K562 (cell line): ENCODE measurements around the gene SERPINB12. TPM values are rescaled to one million over a fixed set of nuclear protein-coding genes. Genes with fewer than 3 reads are reported as not detected.

ENCODE experiments used
- ATAC-seq: fragments of 200-7000 bp; cut with Tn5 transposase; 3 replicates; pipeline ENCODE4 v1.9.1; 2020; ENCODE audit warnings: moderate library complexity
- BruUV-seq: library from RNA; stranded (reverse); fragments of 400-500 nt; replicated peaks from 2 replicates; lab custom pipeline; 2021; lab: Mats Ljungman, UMichigan
- CTCF ChIA-PET: fragments of 300-600 bp; formaldehyde crosslinking; extraction: SDS; loops from one replicate; lab custom pipeline; 2021; ENCODE audit warnings: low intra/inter-chr PET ratio; lab: Yijun Ruan, JAX
- POLR2A ChIA-PET: fragments of 300-600, 350-650 bp; sonication (Branson Sonifier 250); formaldehyde crosslinking; extraction: SDS; loops from one replicate; lab custom pipeline; 2021; ENCODE audit warnings: antibody characterized with exemption, inconsistent platforms; lab: Yijun Ruan, JAX
- DNase-seq, 4 experiments: peaks; one replicate each; pipeline versions ENCODE4 v3.0.0 to v3.0.0-alpha.2; 2011 to 2018; ENCODE audit warnings: low spot score in 3 of 4, mixed read lengths in 3 of 4; ENCODE audit errors: extremely low read depth in 1 of 4
- FAIRE-seq: peaks from 2 replicates; lab custom pipeline; 2011; peaks lifted over from hg19 to GRCh38; lab: Jason Lieb, UNC
- H2AFZ ChIP-seq: 2 replicates; pipeline ENCODE4 v1.6.0; 2011; ENCODE audit warnings: low read depth, low read length, control low read depth, inconsistent platforms
- H3K27ac ChIP-seq: fragments of 200-600 bp; 3 replicates; pipeline ENCODE4 v1.8.0; 2011; ENCODE audit warnings: low read depth, mild to moderate bottlenecking, control low read depth, inconsistent platforms, low read length, moderate library complexity, mixed read lengths; ENCODE audit errors: extremely low read depth
- H3K27me3 ChIP-seq, 2 experiments: fragments of 300-600 bp in 1 of 2; 2 replicates in 1 of 2; 3 replicates in 1 of 2; pipeline versions ENCODE4 v1.6.0 to v1.8.0; 2011; ENCODE audit warnings: inconsistent platforms in 2 of 2, low read length in 2 of 2, mild to moderate bottlenecking in 1 of 2, mixed read lengths in 1 of 2, moderate library complexity in 1 of 2; ENCODE audit not compliant: control insufficient read depth in 2 of 2, insufficient read depth in 2 of 2
- H3K36me3 ChIP-seq: fragments of 300-600 bp; 3 replicates; pipeline ENCODE4 v1.8.0; 2011; ENCODE audit warnings: mild to moderate bottlenecking, low read length, inconsistent platforms; ENCODE audit not compliant: control insufficient read depth, insufficient read depth
- H3K4me1 ChIP-seq, 2 experiments: fragments of 200-600 bp in 1 of 2; replicated peaks in 1 of 2; 2 replicates in 1 of 2; 3 replicates in 1 of 2; pipeline versions ENCODE4 v1.5.1 to v1.8.0; 2011; ENCODE audit warnings: inconsistent platforms in 2 of 2, low read length in 2 of 2, mild to moderate bottlenecking in 1 of 2, mixed read lengths in 1 of 2, moderate library complexity in 1 of 2; ENCODE audit not compliant: control insufficient read depth in 2 of 2, insufficient read depth in 2 of 2
- H3K4me2 ChIP-seq: 2 replicates; pipeline ENCODE4 v1.6.1; 2011; ENCODE audit warnings: low read length, control low read depth, inconsistent platforms, mixed read lengths; ENCODE audit not compliant: insufficient read depth
- H3K4me3 ChIP-seq: fragments of 200-600 bp; sonication (generic), shearing (Covaris generic); 2 replicates; pipeline ENCODE4 v1.5.1; 2016; ENCODE audit warnings: control low read depth, inconsistent platforms
- H3K79me2 ChIP-seq: fragments of 200-600 bp; 3 replicates; pipeline ENCODE4 v1.8.0; 2011; ENCODE audit warnings: low read length, inconsistent platforms; ENCODE audit not compliant: control insufficient read depth, insufficient read depth
- H3K9ac ChIP-seq, 2 experiments: 2 replicates each; pipeline versions ENCODE4 v1.6.0 to v1.6.1; 2011; ENCODE audit warnings: low read depth in 2 of 2, low read length in 2 of 2, control low read depth in 1 of 2, inconsistent platforms in 1 of 2, mild to moderate bottlenecking in 1 of 2, mixed read lengths in 1 of 2; ENCODE audit not compliant: insufficient read depth in 1 of 2
- H3K9me1 ChIP-seq: one replicate; pipeline ENCODE4 v1.6.0; 2011; ENCODE audit warnings: inconsistent platforms, mild to moderate bottlenecking, low read length, moderate library complexity; ENCODE audit not compliant: control insufficient read depth, insufficient read depth
- H3K9me3 ChIP-seq: replicated peaks from 2 replicates; pipeline ENCODE4 v1.5.1; 2011; ENCODE audit warnings: low read depth, low read length, inconsistent platforms; ENCODE audit not compliant: control insufficient read depth, insufficient read depth
- H4K20me1 ChIP-seq: replicated peaks from 2 replicates; pipeline ENCODE4 v1.6.1; 2011; ENCODE audit warnings: low read length, inconsistent platforms, mixed read lengths; ENCODE audit not compliant: control insufficient read depth, insufficient read depth
- CXXC5 ChIP-seq: fragments of 250-450 bp; sonication (Bioruptor Pico); IDR thresholded peaks from 2 replicates; pipeline ENCODE4 v1.8.0; 2022; ENCODE audit warnings: inconsistent platforms, mild to moderate bottlenecking, moderate library complexity
- ILK ChIP-seq: fragments of 450-650 bp; IDR thresholded peaks from 2 replicates; pipeline ENCODE4 v1.6.1; 2016; ENCODE audit warnings: missing genetic modification characterization, low read depth, mild to moderate bottlenecking, missing compliant biosample characterization, moderate library complexity, borderline replicate concordance
- MEF2D ChIP-seq: conservative IDR thresholded peaks from 2 replicates; pipeline ENCODE4 v1.6.1; 2016; ENCODE audit warnings: low read depth, missing genetic modification characterization, missing compliant biosample characterization
- NFE2 ChIP-seq: IDR thresholded peaks from 2 replicates; pipeline ENCODE4 v1.6.1; 2014; ENCODE audit warnings: antibody characterized with exemption, low read depth
- PHF21A ChIP-seq: fragments of 450-650 bp; IDR thresholded peaks from 2 replicates; pipeline ENCODE4 v1.6.1; 2017; ENCODE audit warnings: low read depth, borderline replicate concordance
- SNRNP70 ChIP-seq: fragments of 200-400 bp; formaldehyde crosslinking; optimal IDR thresholded peaks from 2 replicates; pipeline ENCODE3; 2017; ENCODE audit warnings: low read depth, low read length
- SRSF1 ChIP-seq: fragments of 200-400 bp; formaldehyde crosslinking; IDR thresholded peaks from 2 replicates; pipeline ENCODE4 v1.6.1; 2017; ENCODE audit warnings: mild to moderate bottlenecking, low read depth, low read length, moderate library complexity
- WGBS: fragments of 100-300 bp; shearing (Covaris generic); methylation state at CpG from one replicate; pipeline ENCODE4 v1.1.6; 2016; ENCODE audit warnings: low coverage, mixed read lengths; ENCODE audit not compliant: insufficient coverage; ENCODE audit errors: missing lambda C conversion rate; 5-methylcytosine and 5-hydroxymethylcytosine counted together
- in situ Hi-C: fragments of 300-500 bp; cut with MboI; formaldehyde crosslinking; loops from 4 replicates; pipeline ENCODE4 v1.15.0; 2018; ENCODE audit warnings: inconsistent platforms, mixed read lengths
- intact Hi-C: fragments of 100-400 bp; cut with micrococcal nuclease; formaldehyde crosslinking; loops from 2 replicates; pipeline ENCODE4 v1.14.2; 2022
- polyA plus RNA-seq, 8 experiments: library from polyadenylated mRNA; depleted of rRNA in 4 of 8; stranded (reverse) in 5 of 8; unstranded in 3 of 8; fragments of >200 nt; fragmentation: Nextera tagmentation in 2 of 8; fragmentation: Illumina TruSeq in 1 of 8; extraction: Ambion mirVana in 2 of 8; extraction: Trizol in 1 of 8; gene quantifications; 2 replicates each; pipeline versions ENCODE4 v1.2.1 to v1.2.3, GENCODE V29; 2011 to 2014; ENCODE audit warnings: inconsistent platforms in 1 of 8, missing spikeins in 1 of 8
- total RNA-seq, 7 experiments: library from RNA; depleted of rRNA in 6 of 7; stranded (reverse); fragments of >200 nt in 6 of 7; fragmentation: Illumina TruSeq in 2 of 7; extraction: Trizol in 2 of 7; gene quantifications; 2 replicates each; pipeline versions ENCODE4 v1.2.1 to v1.2.3, GENCODE V29; 2011 to 2021; ENCODE audit warnings: low replicate concordance in 1 of 7
- TF ChIP-seq, protein P1 (sequence below): fragments of 450-650 bp; IDR thresholded peaks from 2 replicates; pipeline ENCODE4 v1.6.1; 2017; ENCODE audit warnings: antibody characterized with exemption, mild to moderate bottlenecking
- TF ChIP-seq, protein P2 (sequence below), 2 experiments: fragments of 450-650 bp; formaldehyde crosslinking in 1 of 2; IDR thresholded peaks; 2 replicates each; pipeline versions ENCODE4 v1.4.0 to v1.6.1; 2014 to 2020; ENCODE audit warnings: mild to moderate bottlenecking in 2 of 2, borderline replicate concordance in 1 of 2, low read depth in 1 of 2

SERPINB12 gene
- total and polyA plus RNA-seq, 9 of the 15 experiments (the other 6 are each of a cell fraction or from before 2014, with no cell fraction given): not detected

DNA sequence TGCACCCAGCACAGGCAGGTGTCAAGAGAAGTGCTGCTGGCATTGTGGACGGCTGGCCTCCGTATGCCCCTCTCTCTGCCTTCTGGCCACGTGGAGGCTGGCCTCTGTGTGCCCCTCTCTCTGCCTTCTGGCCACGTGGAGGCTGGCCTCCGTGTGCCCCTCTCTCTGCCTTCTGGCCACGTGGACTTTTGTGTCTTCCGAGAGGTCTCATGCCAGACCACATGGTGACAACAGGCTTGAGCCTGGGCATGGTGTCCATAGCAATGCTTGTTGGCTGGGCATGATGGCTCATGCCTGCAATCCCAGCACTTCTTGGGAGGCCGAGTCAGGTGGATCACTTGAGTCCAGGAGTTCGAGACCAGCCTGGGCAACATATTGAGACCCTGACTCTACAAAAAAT lies 25.7 kb downstream of the SERPINB12 start (continued):
- TF ChIP-seq, protein P1, sequence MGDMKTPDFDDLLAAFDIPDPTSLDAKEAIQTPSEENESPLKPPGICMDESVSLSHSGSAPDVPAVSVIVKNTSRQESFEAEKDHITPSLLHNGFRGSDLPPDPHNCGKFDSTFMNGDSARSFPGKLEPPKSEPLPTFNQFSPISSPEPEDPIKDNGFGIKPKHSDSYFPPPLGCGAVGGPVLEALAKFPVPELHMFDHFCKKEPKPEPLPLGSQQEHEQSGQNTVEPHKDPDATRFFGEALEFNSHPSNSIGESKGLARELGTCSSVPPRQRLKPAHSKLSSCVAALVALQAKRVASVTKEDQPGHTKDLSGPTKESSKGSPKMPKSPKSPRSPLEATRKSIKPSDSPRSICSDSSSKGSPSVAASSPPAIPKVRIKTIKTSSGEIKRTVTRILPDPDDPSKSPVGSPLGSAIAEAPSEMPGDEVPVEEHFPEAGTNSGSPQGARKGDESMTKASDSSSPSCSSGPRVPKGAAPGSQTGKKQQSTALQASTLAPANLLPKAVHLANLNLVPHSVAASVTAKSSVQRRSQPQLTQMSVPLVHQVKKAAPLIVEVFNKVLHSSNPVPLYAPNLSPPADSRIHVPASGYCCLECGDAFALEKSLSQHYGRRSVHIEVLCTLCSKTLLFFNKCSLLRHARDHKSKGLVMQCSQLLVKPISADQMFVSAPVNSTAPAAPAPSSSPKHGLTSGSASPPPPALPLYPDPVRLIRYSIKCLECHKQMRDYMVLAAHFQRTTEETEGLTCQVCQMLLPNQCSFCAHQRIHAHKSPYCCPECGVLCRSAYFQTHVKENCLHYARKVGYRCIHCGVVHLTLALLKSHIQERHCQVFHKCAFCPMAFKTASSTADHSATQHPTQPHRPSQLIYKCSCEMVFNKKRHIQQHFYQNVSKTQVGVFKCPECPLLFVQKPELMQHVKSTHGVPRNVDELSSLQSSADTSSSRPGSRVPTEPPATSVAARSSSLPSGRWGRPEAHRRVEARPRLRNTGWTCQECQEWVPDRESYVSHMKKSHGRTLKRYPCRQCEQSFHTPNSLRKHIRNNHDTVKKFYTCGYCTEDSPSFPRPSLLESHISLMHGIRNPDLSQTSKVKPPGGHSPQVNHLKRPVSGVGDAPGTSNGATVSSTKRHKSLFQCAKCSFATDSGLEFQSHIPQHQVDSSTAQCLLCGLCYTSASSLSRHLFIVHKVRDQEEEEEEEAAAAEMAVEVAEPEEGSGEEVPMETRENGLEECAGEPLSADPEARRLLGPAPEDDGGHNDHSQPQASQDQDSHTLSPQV: no peak
- no peak for TF ChIP-seq SRSF1
- TF ChIP-seq, all 486 proteins: peak for 0

DNA sequence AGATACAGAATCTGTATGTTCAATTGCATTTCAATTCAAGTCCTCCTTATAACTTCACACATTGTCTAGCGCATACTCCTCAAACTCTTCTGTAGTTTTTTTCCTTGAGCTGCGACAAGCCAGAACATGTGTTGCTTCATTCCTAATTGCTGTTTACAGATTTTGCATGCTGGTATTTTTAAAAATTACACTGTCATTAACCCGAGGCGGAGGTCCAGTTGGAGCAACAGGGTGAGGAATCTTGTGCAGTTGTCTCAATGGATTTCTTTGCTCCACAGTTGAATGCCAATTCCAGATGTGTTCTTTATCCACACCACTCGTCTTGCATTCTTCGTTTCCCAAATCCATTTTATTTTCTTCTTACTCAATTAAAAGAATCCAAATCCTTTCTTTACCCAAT lies 28.6 kb downstream of the SERPINB12 start:
- ChIA-PET POLR2A (no interaction called here), CTCF (no interaction called here)
- H2AFZ ChIP-seq: no peak overlapping the region
- intact Hi-C loops: loop anchor here (10.0 kb wide), 1 partner anchor 546 kb away; no protein-coding TSS in a partner anchor
- H3K27me3 ChIP-seq: no peaks in the 10 kb centered on the region
- no peak overlapping the region for H3K4me3 ChIP-seq
- no peak overlapping the region for H3K27ac ChIP-seq
- H3K36me3 ChIP-seq: no peaks in the 10 kb centered on the region
- no peaks in the 10 kb centered on the region for H3K9me3 ChIP-seq
- no peak overlapping the region for H3K4me2 ChIP-seq
- H3K9ac ChIP-seq: no peak overlapping the region
- DNase-seq (no peak), ATAC-seq (no peak), FAIRE-seq (no peak)
- H3K4me1 ChIP-seq: no peaks in the 10 kb centered on the region
- H3K9me1 ChIP-seq: no peaks in the 10 kb centered on the region
- H4K20me1 ChIP-seq: no peaks in the 10 kb centered on the region
- WGBS: 18% methylated on average over 6 of the region's 6 CpGs
- in situ Hi-C loops: no loop called here
- H3K79me2 ChIP-seq: no peaks in the 10 kb centered on the region
- no TSS peak for BruUV-seq
- TF ChIP-seq ILK (tag) (no peak), PHF21A (no peak), NFE2 (no peak), CXXC5 (CRISPR knock-in tag) (no peak), MEF2D (no peak), SNRNP70 (no peak)
- TF ChIP-seq, protein P2, sequence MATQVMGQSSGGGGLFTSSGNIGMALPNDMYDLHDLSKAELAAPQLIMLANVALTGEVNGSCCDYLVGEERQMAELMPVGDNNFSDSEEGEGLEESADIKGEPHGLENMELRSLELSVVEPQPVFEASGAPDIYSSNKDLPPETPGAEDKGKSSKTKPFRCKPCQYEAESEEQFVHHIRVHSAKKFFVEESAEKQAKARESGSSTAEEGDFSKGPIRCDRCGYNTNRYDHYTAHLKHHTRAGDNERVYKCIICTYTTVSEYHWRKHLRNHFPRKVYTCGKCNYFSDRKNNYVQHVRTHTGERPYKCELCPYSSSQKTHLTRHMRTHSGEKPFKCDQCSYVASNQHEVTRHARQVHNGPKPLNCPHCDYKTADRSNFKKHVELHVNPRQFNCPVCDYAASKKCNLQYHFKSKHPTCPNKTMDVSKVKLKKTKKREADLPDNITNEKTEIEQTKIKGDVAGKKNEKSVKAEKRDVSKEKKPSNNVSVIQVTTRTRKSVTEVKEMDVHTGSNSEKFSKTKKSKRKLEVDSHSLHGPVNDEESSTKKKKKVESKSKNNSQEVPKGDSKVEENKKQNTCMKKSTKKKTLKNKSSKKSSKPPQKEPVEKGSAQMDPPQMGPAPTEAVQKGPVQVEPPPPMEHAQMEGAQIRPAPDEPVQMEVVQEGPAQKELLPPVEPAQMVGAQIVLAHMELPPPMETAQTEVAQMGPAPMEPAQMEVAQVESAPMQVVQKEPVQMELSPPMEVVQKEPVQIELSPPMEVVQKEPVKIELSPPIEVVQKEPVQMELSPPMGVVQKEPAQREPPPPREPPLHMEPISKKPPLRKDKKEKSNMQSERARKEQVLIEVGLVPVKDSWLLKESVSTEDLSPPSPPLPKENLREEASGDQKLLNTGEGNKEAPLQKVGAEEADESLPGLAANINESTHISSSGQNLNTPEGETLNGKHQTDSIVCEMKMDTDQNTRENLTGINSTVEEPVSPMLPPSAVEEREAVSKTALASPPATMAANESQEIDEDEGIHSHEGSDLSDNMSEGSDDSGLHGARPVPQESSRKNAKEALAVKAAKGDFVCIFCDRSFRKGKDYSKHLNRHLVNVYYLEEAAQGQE (IDR thresholded peaks at IDR 0.05; ENCODE audit: borderline replicate concordance): no peak
- TF ChIP-seq, protein P2 (CRISPR knock-in tag; IDR thresholded peaks at IDR 0.05; ENCODE audit: low read depth): no peak
